K562 (cell line): Measurements from ENCODE around the gene RBMS3. TPM values are rescaled to one million over a fixed set of nuclear protein-coding genes. Genes with fewer than 3 reads are reported as not detected.

Source experiments
- ATAC-seq: fragments of 200-7000 bp; cut with Tn5 transposase; 3 replicates; pipeline ENCODE4 v1.9.1; 2020; ENCODE audit warnings: moderate library complexity
- BruUV-seq: library from RNA; stranded (reverse); fragments of 400-500 nt; replicated peaks from 2 replicates; lab custom pipeline; 2021; lab: Mats Ljungman, UMichigan
- CTCF ChIA-PET: fragments of 300-600 bp; formaldehyde crosslinking; extraction: SDS; loops from one replicate; lab custom pipeline; 2021; ENCODE audit warnings: low intra/inter-chr PET ratio; lab: Yijun Ruan, JAX
- POLR2A ChIA-PET: fragments of 300-600, 350-650 bp; sonication (Branson Sonifier 250); formaldehyde crosslinking; extraction: SDS; loops from one replicate; lab custom pipeline; 2021; ENCODE audit warnings: antibody characterized with exemption, inconsistent platforms; lab: Yijun Ruan, JAX
- DNase-seq, 4 experiments: peaks; one replicate each; pipeline versions ENCODE4 v3.0.0 to v3.0.0-alpha.2; 2011 to 2018; ENCODE audit warnings: low spot score in 3 of 4, mixed read lengths in 3 of 4; ENCODE audit errors: extremely low read depth in 1 of 4
- FAIRE-seq: peaks from 2 replicates; lab custom pipeline; 2011; peaks lifted over from hg19 to GRCh38; lab: Jason Lieb, UNC
- H2AFZ ChIP-seq: 2 replicates; pipeline ENCODE4 v1.6.0; 2011; ENCODE audit warnings: low read depth, low read length, control low read depth, inconsistent platforms
- H3K27ac ChIP-seq: fragments of 200-600 bp; 3 replicates; pipeline ENCODE4 v1.8.0; 2011; ENCODE audit warnings: low read depth, mild to moderate bottlenecking, control low read depth, inconsistent platforms, low read length, moderate library complexity, mixed read lengths; ENCODE audit errors: extremely low read depth
- H3K27me3 ChIP-seq, 2 experiments: fragments of 300-600 bp in 1 of 2; 2 replicates in 1 of 2; 3 replicates in 1 of 2; pipeline versions ENCODE4 v1.6.0 to v1.8.0; 2011; ENCODE audit warnings: inconsistent platforms in 2 of 2, low read length in 2 of 2, mild to moderate bottlenecking in 1 of 2, mixed read lengths in 1 of 2, moderate library complexity in 1 of 2; ENCODE audit not compliant: control insufficient read depth in 2 of 2, insufficient read depth in 2 of 2
- H3K36me3 ChIP-seq: fragments of 300-600 bp; 3 replicates; pipeline ENCODE4 v1.8.0; 2011; ENCODE audit warnings: mild to moderate bottlenecking, low read length, inconsistent platforms; ENCODE audit not compliant: control insufficient read depth, insufficient read depth
- H3K4me1 ChIP-seq, 2 experiments: fragments of 200-600 bp in 1 of 2; replicated peaks in 1 of 2; 2 replicates in 1 of 2; 3 replicates in 1 of 2; pipeline versions ENCODE4 v1.5.1 to v1.8.0; 2011; ENCODE audit warnings: inconsistent platforms in 2 of 2, low read length in 2 of 2, mild to moderate bottlenecking in 1 of 2, mixed read lengths in 1 of 2, moderate library complexity in 1 of 2; ENCODE audit not compliant: control insufficient read depth in 2 of 2, insufficient read depth in 2 of 2
- H3K4me2 ChIP-seq: 2 replicates; pipeline ENCODE4 v1.6.1; 2011; ENCODE audit warnings: low read length, control low read depth, inconsistent platforms, mixed read lengths; ENCODE audit not compliant: insufficient read depth
- H3K4me3 ChIP-seq: fragments of 200-600 bp; sonication (generic), shearing (Covaris generic); 2 replicates; pipeline ENCODE4 v1.5.1; 2016; ENCODE audit warnings: control low read depth, inconsistent platforms
- H3K79me2 ChIP-seq: fragments of 200-600 bp; 3 replicates; pipeline ENCODE4 v1.8.0; 2011; ENCODE audit warnings: low read length, inconsistent platforms; ENCODE audit not compliant: control insufficient read depth, insufficient read depth
- H3K9ac ChIP-seq, 2 experiments: 2 replicates each; pipeline versions ENCODE4 v1.6.0 to v1.6.1; 2011; ENCODE audit warnings: low read depth in 2 of 2, low read length in 2 of 2, control low read depth in 1 of 2, inconsistent platforms in 1 of 2, mild to moderate bottlenecking in 1 of 2, mixed read lengths in 1 of 2; ENCODE audit not compliant: insufficient read depth in 1 of 2
- H3K9me1 ChIP-seq: one replicate; pipeline ENCODE4 v1.6.0; 2011; ENCODE audit warnings: inconsistent platforms, mild to moderate bottlenecking, low read length, moderate library complexity; ENCODE audit not compliant: control insufficient read depth, insufficient read depth
- H3K9me3 ChIP-seq: replicated peaks from 2 replicates; pipeline ENCODE4 v1.5.1; 2011; ENCODE audit warnings: low read depth, low read length, inconsistent platforms; ENCODE audit not compliant: control insufficient read depth, insufficient read depth
- H4K20me1 ChIP-seq: replicated peaks from 2 replicates; pipeline ENCODE4 v1.6.1; 2011; ENCODE audit warnings: low read length, inconsistent platforms, mixed read lengths; ENCODE audit not compliant: control insufficient read depth, insufficient read depth
- ESRRB ChIP-seq: fragments of 250-450 bp; sonication (Bioruptor Pico); IDR thresholded peaks from 2 replicates; pipeline ENCODE4 v1.5.0; 2020; ENCODE audit warnings: mild to moderate bottlenecking, moderate library complexity, borderline replicate concordance
- EWSR1 ChIP-seq: fragments of 450-650 bp; IDR thresholded peaks from 2 replicates; pipeline ENCODE4 v1.6.1; 2018; ENCODE audit warnings: borderline replicate concordance, mild to moderate bottlenecking, low read depth, moderate library complexity; ENCODE audit not compliant: partially characterized antibody
- HNRNPH1 ChIP-seq: fragments of 200-400 bp; formaldehyde crosslinking; optimal IDR thresholded peaks from 2 replicates; pipeline ENCODE3; 2017; ENCODE audit warnings: low read depth, mild to moderate bottlenecking, low read length, moderate library complexity
- NFRKB ChIP-seq: fragments of 450-650 bp; IDR thresholded peaks from 2 replicates; pipeline ENCODE4 v1.6.1; 2016; ENCODE audit warnings: low read depth
- TAF9B ChIP-seq: fragments of 450-650 bp; IDR thresholded peaks from 2 replicates; pipeline ENCODE4 v1.6.1; 2018; ENCODE audit warnings: mild to moderate bottlenecking; ENCODE audit not compliant: partially characterized antibody
- WGBS: fragments of 100-300 bp; shearing (Covaris generic); methylation state at CpG from one replicate; pipeline ENCODE4 v1.1.6; 2016; ENCODE audit warnings: low coverage, mixed read lengths; ENCODE audit not compliant: insufficient coverage; ENCODE audit errors: missing lambda C conversion rate; 5-methylcytosine and 5-hydroxymethylcytosine counted together
- in situ Hi-C: fragments of 300-500 bp; cut with MboI; formaldehyde crosslinking; loops from 4 replicates; pipeline ENCODE4 v1.15.0; 2018; ENCODE audit warnings: inconsistent platforms, mixed read lengths
- intact Hi-C: fragments of 100-400 bp; cut with micrococcal nuclease; formaldehyde crosslinking; loops from 2 replicates; pipeline ENCODE4 v1.14.2; 2022
- polyA plus RNA-seq, 8 experiments: library from polyadenylated mRNA; depleted of rRNA in 4 of 8; stranded (reverse) in 5 of 8; unstranded in 3 of 8; fragments of >200 nt; fragmentation: Nextera tagmentation in 2 of 8; fragmentation: Illumina TruSeq in 1 of 8; extraction: Ambion mirVana in 2 of 8; extraction: Trizol in 1 of 8; gene quantifications; 2 replicates each; pipeline versions ENCODE4 v1.2.1 to v1.2.3, GENCODE V29; 2011 to 2014; ENCODE audit warnings: inconsistent platforms in 1 of 8, missing spikeins in 1 of 8
- total RNA-seq, 7 experiments: library from RNA; depleted of rRNA in 6 of 7; stranded (reverse); fragments of >200 nt in 6 of 7; fragmentation: Illumina TruSeq in 2 of 7; extraction: Trizol in 2 of 7; gene quantifications; 2 replicates each; pipeline versions ENCODE4 v1.2.1 to v1.2.3, GENCODE V29; 2011 to 2021; ENCODE audit warnings: low replicate concordance in 1 of 7
- TF ChIP-seq, protein P1 (sequence below): sonication (generic); formaldehyde crosslinking; IDR thresholded peaks from 2 replicates; pipeline ENCODE4 v1.8.1; 2022; ENCODE audit warnings: missing genetic modification reagents
- TF ChIP-seq, protein P2 (sequence below): fragments of 250-450 bp; sonication (Bioruptor Pico); IDR thresholded peaks from 2 replicates; pipeline ENCODE4 v1.4.0; 2020; ENCODE audit warnings: mild to moderate bottlenecking, moderate library complexity, borderline replicate concordance

The RBMS3 gene
- total and polyA plus RNA-seq, 9 of the 15 experiments (the other 6 are each of a cell fraction or from before 2014, with no cell fraction given) = 0.20 TPM; not detected in 8

DNA sequence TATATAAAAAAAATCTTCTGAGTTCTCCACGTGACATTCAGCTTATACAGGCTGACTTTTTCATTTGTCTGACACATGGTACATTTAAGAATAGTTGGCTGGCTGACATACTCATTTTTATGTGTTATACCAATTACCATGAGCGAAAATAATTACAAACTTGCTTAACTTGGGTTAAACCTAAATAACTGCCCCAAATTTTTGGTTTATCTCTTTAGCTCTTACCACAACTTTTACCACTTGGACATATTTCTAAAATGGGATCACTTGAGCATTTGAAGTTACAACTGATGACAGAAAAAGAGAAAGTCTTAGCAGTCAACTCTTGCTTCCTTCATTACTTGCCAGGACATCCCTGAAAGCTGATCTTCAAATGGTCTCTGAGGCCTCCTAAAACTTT is 618.1 kb downstream of the RBMS3 start:
- in situ Hi-C loops = no loop called here
- no peak for FAIRE-seq

More for the DNA sequence above, 618.1 kb downstream of the RBMS3 start:
- no peak overlapping the region for H3K4me3 ChIP-seq
- no peak for TF ChIP-seq EWSR1
- TF ChIP-seq HNRNPH1 = no peak
- TF ChIP-seq, protein P1, sequence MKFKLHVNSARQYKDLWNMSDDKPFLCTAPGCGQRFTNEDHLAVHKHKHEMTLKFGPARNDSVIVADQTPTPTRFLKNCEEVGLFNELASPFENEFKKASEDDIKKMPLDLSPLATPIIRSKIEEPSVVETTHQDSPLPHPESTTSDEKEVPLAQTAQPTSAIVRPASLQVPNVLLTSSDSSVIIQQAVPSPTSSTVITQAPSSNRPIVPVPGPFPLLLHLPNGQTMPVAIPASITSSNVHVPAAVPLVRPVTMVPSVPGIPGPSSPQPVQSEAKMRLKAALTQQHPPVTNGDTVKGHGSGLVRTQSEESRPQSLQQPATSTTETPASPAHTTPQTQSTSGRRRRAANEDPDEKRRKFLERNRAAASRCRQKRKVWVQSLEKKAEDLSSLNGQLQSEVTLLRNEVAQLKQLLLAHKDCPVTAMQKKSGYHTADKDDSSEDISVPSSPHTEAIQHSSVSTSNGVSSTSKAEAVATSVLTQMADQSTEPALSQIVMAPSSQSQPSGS (CRISPR knock-in tag) = no peak
- no peak for TF ChIP-seq NFRKB
- no peak for TF ChIP-seq TAF9B
- TF ChIP-seq, protein P2, sequence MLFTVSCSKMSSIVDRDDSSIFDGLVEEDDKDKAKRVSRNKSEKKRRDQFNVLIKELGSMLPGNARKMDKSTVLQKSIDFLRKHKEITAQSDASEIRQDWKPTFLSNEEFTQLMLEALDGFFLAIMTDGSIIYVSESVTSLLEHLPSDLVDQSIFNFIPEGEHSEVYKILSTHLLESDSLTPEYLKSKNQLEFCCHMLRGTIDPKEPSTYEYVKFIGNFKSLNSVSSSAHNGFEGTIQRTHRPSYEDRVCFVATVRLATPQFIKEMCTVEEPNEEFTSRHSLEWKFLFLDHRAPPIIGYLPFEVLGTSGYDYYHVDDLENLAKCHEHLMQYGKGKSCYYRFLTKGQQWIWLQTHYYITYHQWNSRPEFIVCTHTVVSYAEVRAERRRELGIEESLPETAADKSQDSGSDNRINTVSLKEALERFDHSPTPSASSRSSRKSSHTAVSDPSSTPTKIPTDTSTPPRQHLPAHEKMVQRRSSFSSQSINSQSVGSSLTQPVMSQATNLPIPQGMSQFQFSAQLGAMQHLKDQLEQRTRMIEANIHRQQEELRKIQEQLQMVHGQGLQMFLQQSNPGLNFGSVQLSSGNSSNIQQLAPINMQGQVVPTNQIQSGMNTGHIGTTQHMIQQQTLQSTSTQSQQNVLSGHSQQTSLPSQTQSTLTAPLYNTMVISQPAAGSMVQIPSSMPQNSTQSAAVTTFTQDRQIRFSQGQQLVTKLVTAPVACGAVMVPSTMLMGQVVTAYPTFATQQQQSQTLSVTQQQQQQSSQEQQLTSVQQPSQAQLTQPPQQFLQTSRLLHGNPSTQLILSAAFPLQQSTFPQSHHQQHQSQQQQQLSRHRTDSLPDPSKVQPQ = no peak
- TF ChIP-seq ESRRB = no peak
- no peaks in the 10 kb centered on the region for H4K20me1 ChIP-seq
- no peaks in the 10 kb centered on the region for H3K9me1 ChIP-seq
- no peaks in the 10 kb centered on the region for H3K79me2 ChIP-seq
- 0% methylated on average over 2 of the region's 2 CpGs for WGBS
- H3K9ac ChIP-seq = no peak overlapping the region
- H2AFZ ChIP-seq = no peak overlapping the region
- DNase-seq (no peak), ATAC-seq (no peak)
- POLR2A ChIA-PET = no interaction called here
- CTCF ChIA-PET = no interaction called here
- H3K36me3 ChIP-seq = no peaks in the 10 kb centered on the region
- H3K27ac ChIP-seq = no peak overlapping the region
- no peaks in the 10 kb centered on the region for H3K27me3 ChIP-seq
- intact Hi-C loops = no loop called here
- no TSS peak for BruUV-seq
- no peaks in the 10 kb centered on the region for H3K4me1 ChIP-seq
- H3K9me3 ChIP-seq = no peaks in the 10 kb centered on the region; the same call in 1 of the 2 replicates
- H3K4me2 ChIP-seq = no peak overlapping the region
